ENCODE measurements around the gene PLD4.

DNA sequence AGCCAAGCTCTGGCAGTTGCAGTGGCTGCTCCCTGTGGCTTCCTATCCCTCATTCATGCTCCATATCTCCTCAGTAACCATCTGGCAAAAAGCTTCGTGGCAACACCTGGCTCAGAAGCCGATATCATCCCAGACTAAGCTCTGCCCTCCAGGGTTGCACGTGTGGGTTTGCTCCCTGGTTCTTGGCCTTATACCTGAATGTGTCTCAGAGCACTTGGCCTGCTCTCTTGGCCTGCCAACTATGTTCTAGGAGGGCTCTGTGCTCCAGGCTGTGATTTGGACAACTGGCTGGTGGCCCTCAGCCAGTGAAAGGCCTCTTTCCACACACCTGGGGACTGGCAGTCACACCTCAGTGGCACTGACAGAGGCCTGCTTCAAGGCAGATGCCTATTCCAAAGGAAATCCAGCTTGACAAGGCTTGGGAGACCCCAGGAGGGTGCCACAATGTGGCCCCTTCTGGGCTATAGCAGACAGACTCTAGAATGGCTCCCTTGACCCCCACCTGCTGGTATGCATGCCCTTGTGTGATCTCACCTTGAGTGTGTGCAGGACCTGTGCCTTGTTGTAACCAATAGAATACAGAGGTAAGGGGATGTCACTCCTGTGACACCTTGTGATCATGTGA is 10.5 kb downstream of the PLD4 start:
- no peak for TF ChIP-seq CTCF (IDR thresholded peaks at IDR 0.05; ENCODE audit: control extremely low read depth in 1 of 3, insufficient read depth in 1 of 3, low read depth in 1 of 3, low read length in 3 of 3)
- no peak for TF ChIP-seq JUND (IDR thresholded peaks at IDR 0.05; ENCODE audit: low read length)
- no peak for TF ChIP-seq HDAC6 (IDR thresholded peaks at IDR 0.05; ENCODE audit: low read depth, low read length)

All from H1 (cell line).